GM19438 (cell line): Measurements from ENCODE around the gene CRTC2.

ENCODE experiments used
- ATAC-seq: cut with Tn5 transposase; IDR thresholded peaks from one replicate; pipeline ENCODE4 v1.9.1; 2021; ENCODE audit warnings: low read depth; ENCODE audit not compliant: unreplicated experiment

CRTC2 gene

GRCh38 chr1:153946622-153947241, 11.7 kb downstream of the CRTC2 start, which contains the start of gene DENND4B:
DENND4B (minus strand) TSS chr1:153946718; CDS start chr1:153944374, 2,344 bp downstream.
- peak; percentile 65 for ATAC-seq

GRCh38 chr1:153945795-153946621, 12.4 kb downstream of the CRTC2 start:
- peak; percentile 73 for ATAC-seq

- no peak for ATAC-seq
Measured at GRCh38 chr1:153945131-153945794, 13.1 kb downstream of the CRTC2 start.

GRCh38 chr1:153944827-153945117, 13.6 kb downstream of the CRTC2 start:
- no peak for ATAC-seq

GRCh38 chr1:153944005-153944826, 14.2 kb downstream of the CRTC2 start:
- no peak for ATAC-seq

- ATAC-seq: no peak
Measured at GRCh38 chr1:153942766-153943549, 15.5 kb downstream of the CRTC2 start.

GRCh38 chr1:153941826-153942725, 16.3 kb downstream of the CRTC2 start:
- no peak for ATAC-seq

- no peak for ATAC-seq
Measured at GRCh38 chr1:153940756-153941155, 17.7 kb downstream of the CRTC2 start.

GRCh38 chr1:153939476-153939875, 18.9 kb downstream of the CRTC2 start:
- ATAC-seq: no peak

GRCh38 chr1:153938996-153939395, 19.4 kb downstream of the CRTC2 start:
- no peak for ATAC-seq

GRCh38 chr1:153937331-153937730, 21.1 kb downstream of the CRTC2 start:
- ATAC-seq: no peak

GRCh38 chr1:153936011-153936802, 22.2 kb downstream of the CRTC2 start:
- no peak for ATAC-seq

GRCh38 chr1:153934746-153935145, 23.7 kb downstream of the CRTC2 start:
- ATAC-seq: no peak

GRCh38 chr1:153933955-153934354, 24.5 kb downstream of the CRTC2 start:
- no peak for ATAC-seq

- no peak for ATAC-seq
Measured at GRCh38 chr1:153933430-153933829, 25.0 kb downstream of the CRTC2 start.

GRCh38 chr1:153932156-153933131, 26.0 kb downstream of the CRTC2 start:
- no peak for ATAC-seq
